RWPE1 (cell line): ENCODE results near the gene CDSN.
"Not testable (repeated sequence)": the region's sequence is repeated elsewhere in the genome, so short reads cannot be mapped to it uniquely, and the experiment has no call there.

Experiments used
- CTCF ChIA-PET: fragments of 350-600 bp; sonication (Branson Sonifier 250); formaldehyde crosslinking; extraction: SDS; loops from one replicate; lab custom pipeline; 2021; lab: Yijun Ruan, JAX
- POLR2A ChIA-PET: fragments of 400-600 bp; formaldehyde crosslinking; extraction: SDS; loops from one replicate; lab custom pipeline; 2020; ENCODE audit warnings: antibody characterized with exemption; ENCODE audit not compliant: low non-redundant PET; lab: Yijun Ruan, JAX
- DNase-seq: peaks from one replicate; pipeline ENCODE4 v3.0.0; 2012; ENCODE audit warnings: low spot score
- H3K27ac ChIP-seq: fragments of 450-650 bp; 2 replicates; pipeline ENCODE4 v1.5.1; 2017
- CTCF ChIP-seq: fragments of 450-650 bp; conservative IDR thresholded peaks from 2 replicates; pipeline ENCODE4 v1.5.1; 2017; ENCODE audit warnings: low read depth, mild to moderate bottlenecking

Gene CDSN

GRCh38 chr6:31120151-31120915, at the start of gene CDSN:
Gene CDSN, minus strand, starts transcription at chr6:31120446. Its CDS starts 27 bp downstream, at chr6:31120419.
- ChIA-PET CTCF (interaction anchor here (0.6 to 1.1 kb wide), 2 partner anchors 28 to 205 kb away, joined by 3 read pairs; no protein-coding TSS in a partner anchor), POLR2A (interaction anchor here (0.5 kb wide), 2 partner anchors 268 to 477 kb away, joined by 3 read pairs; no protein-coding TSS in a partner anchor)
- TF ChIP-seq CTCF, result no peak
- DNase-seq, result no peak
- H3K27ac ChIP-seq, result peak within 1 kb of the TSS; percentile 91

- ChIA-PET CTCF (interaction anchor here (0.6 kb wide), 1 partner anchor 949 kb away, joined by 3 read pairs; no protein-coding TSS in a partner anchor), POLR2A (no interaction called here)
- TF ChIP-seq CTCF, result no peak
- H3K27ac ChIP-seq, result peak overlapping the region; percentile 59
- DNase-seq, result no peak
These were observed 49.0 kb upstream of the CDSN start for GRCh38 chr6:31169123-31169857.

GRCh38 chr6:31168606-31169005, 48.4 kb upstream of the CDSN start:
- no peak for TF ChIP-seq CTCF
- CTCF ChIA-PET, result no interaction called here
- no peak overlapping the region for H3K27ac ChIP-seq

GRCh38 chr6:31165986-31166385, 45.7 kb upstream of the CDSN start:
- ChIA-PET CTCF (interaction anchor here (0.6 to 0.7 kb wide), 2 partner anchors 26 to 251 kb away, joined by 3 read pairs; no protein-coding TSS in a partner anchor), POLR2A (no interaction called here)
- no peak for DNase-seq
- H3K27ac ChIP-seq, result no peak overlapping the region
- TF ChIP-seq CTCF, result no peak

More at GRCh38 chr6:31168606-31169005, 48.4 kb upstream of the CDSN start:
- no peak for DNase-seq
- POLR2A ChIA-PET, result no interaction called here

GRCh38 chr6:31165064-31165832, 45.0 kb upstream of the CDSN start:
- POLR2A ChIA-PET, DNase-seq: not testable (repeated sequence)
- CTCF ChIA-PET, result interaction anchor here (0.6 kb wide), 1 partner anchor 27 kb away, joined by 3 read pairs; no protein-coding TSS in a partner anchor
- H3K27ac ChIP-seq, result peak overlapping the region; percentile 40

- CTCF ChIA-PET, DNase-seq, POLR2A ChIA-PET: not testable (repeated sequence)
- H3K27ac ChIP-seq, result peak overlapping the region; percentile 40
These were observed 44.3 kb upstream of the CDSN start for GRCh38 chr6:31164475-31165063.
